RWPE2 (cell line): ENCODE data around the gene THOC7.
A peak's percentile ranks its signal among the peaks of the same experiment; 100 is the strongest.

Source experiments
- ATAC-seq: fragments of 200-7000 bp; cut with Tn5 transposase; 3 replicates; pipeline ENCODE4 v1.9.1; 2021; ENCODE audit warnings: low read depth
- DNase-seq: peaks from one replicate; pipeline ENCODE4 v3.0.0-alpha.2; 2020; ENCODE audit warnings: low spot score
- H3K27ac ChIP-seq: fragments of 450-650 bp; 2 replicates; pipeline ENCODE4 v1.5.1; 2017; ENCODE audit warnings: mild to moderate bottlenecking; ENCODE audit not compliant: poor library complexity, severe bottlenecking
- H3K27me3 ChIP-seq: fragments of 250-450 bp; sonication (Bioruptor Pico); 2 replicates; pipeline ENCODE4 v1.5.1; 2021; ENCODE audit warnings: mild to moderate bottlenecking, moderate library complexity; ENCODE audit not compliant: insufficient read depth, poor library complexity, severe bottlenecking
- H3K36me3 ChIP-seq: fragments of 250-450 bp; sonication (Bioruptor Pico); 2 replicates; pipeline ENCODE4 v1.5.1; 2020; ENCODE audit warnings: low read depth, mild to moderate bottlenecking, moderate library complexity
- H3K4me1 ChIP-seq: fragments of 250-450 bp; sonication (Bioruptor Pico); 2 replicates; pipeline ENCODE4 v1.5.1; 2021; ENCODE audit warnings: mild to moderate bottlenecking, moderate library complexity; ENCODE audit not compliant: insufficient read depth, poor library complexity, severe bottlenecking
- H3K4me3 ChIP-seq: fragments of 250-450 bp; sonication (Bioruptor Pico); 2 replicates; pipeline ENCODE4 v1.5.1; 2021; ENCODE audit warnings: mild to moderate bottlenecking, moderate library complexity; ENCODE audit not compliant: severe bottlenecking
- H3K9me3 ChIP-seq: fragments of 250-450 bp; sonication (Bioruptor Pico); 2 replicates; pipeline ENCODE4 v1.5.1; 2021; ENCODE audit warnings: mild to moderate bottlenecking, moderate library complexity; ENCODE audit not compliant: severe bottlenecking
- CTCF ChIP-seq: fragments of 450-650 bp; IDR thresholded peaks from one replicate; pipeline ENCODE4 v1.5.1; 2017; ENCODE audit warnings: mild to moderate bottlenecking, moderate library complexity; ENCODE audit not compliant: poor library complexity, severe bottlenecking

Gene THOC7

GRCh38 chr3:63814237-63814636, 49.4 kb downstream of the THOC7 start:
- no peak for ATAC-seq

GRCh38 chr3:63809607-63810006, 54.0 kb downstream of the THOC7 start:
- ATAC-seq (peak; percentile 94), DNase-seq (peak; percentile 67)
- H3K9me3 ChIP-seq = no peaks in the 10 kb centered on the region
- H3K27ac ChIP-seq = peak overlapping the region; percentile 52
- H3K36me3 ChIP-seq = no peaks in the 10 kb centered on the region
- TF ChIP-seq CTCF = no peak
- no peaks in the 10 kb centered on the region for H3K27me3 ChIP-seq
- H3K4me1 ChIP-seq = peaks cover 21% of the 10 kb centered on the region
- no peak overlapping the region for H3K4me3 ChIP-seq

More at GRCh38 chr3:63814237-63814636, 49.4 kb downstream of the THOC7 start:
- H3K27ac ChIP-seq = no peak overlapping the region
- no peak for DNase-seq
- H3K27me3 ChIP-seq = no peaks in the 10 kb centered on the region
- no peak overlapping the region for H3K4me3 ChIP-seq
- TF ChIP-seq CTCF = no peak
- no peaks in the 10 kb centered on the region for H3K9me3 ChIP-seq
- no peaks in the 10 kb centered on the region for H3K36me3 ChIP-seq
- peaks cover 11% of the 10 kb centered on the region for H3K4me1 ChIP-seq

GRCh38 chr3:63808633-63809032, 55.0 kb downstream of the THOC7 start:
- no peak for TF ChIP-seq CTCF
- peak; percentile 75 for ATAC-seq
- peak overlapping the region; percentile 52 for H3K27ac ChIP-seq

GRCh38 chr3:63807961-63808565, 55.5 kb downstream of the THOC7 start:
- Histone ChIP-seq H3K36me3 (no peaks in the 10 kb centered on the region), H3K9me3 (no peaks in the 10 kb centered on the region), H3K4me1 (peaks cover 21% of the 10 kb centered on the region), H3K27me3 (no peaks in the 10 kb centered on the region), H3K27ac (peak overlapping the region; percentile 52), H3K4me3 (no peak overlapping the region)
- ATAC-seq (no peak), DNase-seq (no peak)
- TF ChIP-seq CTCF = no peak

More at GRCh38 chr3:63808633-63809032, 55.0 kb downstream of the THOC7 start:
- DNase-seq = no peak
- no peaks in the 10 kb centered on the region for H3K36me3 ChIP-seq
- no peak overlapping the region for H3K4me3 ChIP-seq
- H3K9me3 ChIP-seq = no peaks in the 10 kb centered on the region
- no peaks in the 10 kb centered on the region for H3K27me3 ChIP-seq
- H3K4me1 ChIP-seq = peaks cover 21% of the 10 kb centered on the region

- ATAC-seq (no peak), DNase-seq (no peak)
- no peaks in the 10 kb centered on the region for H3K36me3 ChIP-seq
- TF ChIP-seq CTCF = no peak
- H3K4me1 ChIP-seq = peaks cover 7% of the 10 kb centered on the region
- H3K27ac ChIP-seq = no peak overlapping the region
- H3K4me3 ChIP-seq = no peak overlapping the region
- no peaks in the 10 kb centered on the region for H3K27me3 ChIP-seq
- H3K9me3 ChIP-seq = no peaks in the 10 kb centered on the region
These were observed 59.7 kb downstream of the THOC7 start for GRCh38 chr3:63803911-63804310.
